GM12878 (cell line): Measurements from ENCODE around the gene MEAF6. TPM values are rescaled to one million over a fixed set of nuclear protein-coding genes. Genes with fewer than 3 reads are reported as not detected.

ENCODE experiments used
- ATAC-seq: fragments of 200-7000 bp; cut with Tn5 transposase; 3 replicates; pipeline ENCODE4 v1.9.1; 2020; ENCODE audit warnings: mild to moderate bottlenecking, moderate library complexity
- BruUV-seq: library from RNA; stranded (reverse); fragments of 400-500 nt; replicated peaks from 2 replicates; lab custom pipeline; 2021; lab: Mats Ljungman, UMichigan
- CTCF ChIA-PET: fragments of 300-600 bp; sonication (Branson Sonifier 250); formaldehyde crosslinking; extraction: SDS; loops from one replicate; lab custom pipeline; 2021; ENCODE audit warnings: inconsistent platforms; lab: Yijun Ruan, JAX
- POLR2A ChIA-PET: fragments of 350-600 bp; formaldehyde crosslinking; extraction: SDS; loops from one replicate; lab custom pipeline; 2021; ENCODE audit warnings: inconsistent platforms; lab: Charles Lee
- RAD21 ChIA-PET: fragments of 300-600 bp; sonication (Branson Sonifier 250); formaldehyde crosslinking; loops from one replicate; lab custom pipeline; 2023; ENCODE audit warnings: antibody characterized with exemption; ENCODE audit not compliant: unreplicated experiment; lab: Charles Lee
- SMC1A ChIA-PET: fragments of 300-600 bp; sonication (Branson Sonifier 250); formaldehyde crosslinking; loops from one replicate; lab custom pipeline; 2023; ENCODE audit not compliant: unreplicated experiment, uncharacterized antibody; lab: Charles Lee
- DNase-seq: peaks from one replicate; pipeline ENCODE4 v3.0.0-alpha.2; 2011; ENCODE audit warnings: low read depth, low spot score
- FAIRE-seq: peaks from 3 replicates; lab custom pipeline; 2011; peaks lifted over from hg19 to GRCh38; lab: Jason Lieb, UNC
- H2AFZ ChIP-seq: 2 replicates; pipeline ENCODE4 v1.6.0; 2011; ENCODE audit warnings: low read depth, low read length, control low read depth; ENCODE audit not compliant: control insufficient read depth
- H3K27ac ChIP-seq: 2 replicates; pipeline ENCODE4 v1.5.1; 2011; ENCODE audit warnings: control low read depth; ENCODE audit not compliant: control insufficient read depth, insufficient read depth
- H3K27me3 ChIP-seq, 2 experiments: replicated peaks in 1 of 2; 2 replicates each; pipeline versions ENCODE4 v1.6.0 to v1.6.1; 2011; ENCODE audit warnings: low read length in 1 of 2; ENCODE audit not compliant: control insufficient read depth in 2 of 2, insufficient read depth in 2 of 2
- H3K36me3 ChIP-seq, 2 experiments: 2 replicates each; pipeline ENCODE4 v1.5.1; 2011; ENCODE audit warnings: low read length in 1 of 2; ENCODE audit not compliant: control insufficient read depth in 2 of 2, insufficient read depth in 2 of 2
- H3K4me1 ChIP-seq: 2 replicates; pipeline ENCODE4 v1.6.1; 2011; ENCODE audit warnings: mild to moderate bottlenecking, low read length, moderate library complexity, mixed read lengths; ENCODE audit not compliant: control insufficient read depth, insufficient read depth
- H3K4me2 ChIP-seq: 2 replicates; pipeline ENCODE4 v1.6.0; 2011; ENCODE audit warnings: control low read depth; ENCODE audit not compliant: control insufficient read depth, insufficient read depth
- H3K4me3 ChIP-seq: fragments of 200-600 bp; sonication (generic); 2 replicates; pipeline ENCODE4 v1.5.1; 2016
- H3K79me2 ChIP-seq: 2 replicates; pipeline ENCODE4 v1.6.0; 2011; ENCODE audit warnings: low read length; ENCODE audit not compliant: control insufficient read depth, insufficient read depth
- H3K9ac ChIP-seq: 2 replicates; pipeline ENCODE4 v1.8.0; 2011; ENCODE audit warnings: low read length, control low read depth, mixed read lengths; ENCODE audit not compliant: control insufficient read depth, insufficient read depth
- H3K9me3 ChIP-seq: replicated peaks from 3 replicates; pipeline ENCODE4 v1.5.1; 2011; ENCODE audit warnings: mild to moderate bottlenecking, low read length; ENCODE audit not compliant: control insufficient read depth, insufficient read depth
- H4K20me1 ChIP-seq: 2 replicates; pipeline ENCODE4 v1.6.0; 2011; ENCODE audit not compliant: control insufficient read depth, insufficient read depth
- CTCF ChIP-seq, 3 experiments: IDR thresholded peaks in 2 of 3; conservative IDR thresholded peaks in 1 of 3; 2 replicates each; pipeline ENCODE4 v1.5.1; 2011; ENCODE audit warnings: low read depth in 3 of 3, low read length in 3 of 3, mild to moderate bottlenecking in 3 of 3, control low read depth in 2 of 3, moderate library complexity in 2 of 3, inconsistent platforms in 1 of 3, mixed read lengths in 1 of 3; ENCODE audit not compliant: control insufficient read depth in 2 of 3, insufficient read depth in 1 of 3; ENCODE audit errors: extremely low read depth in 1 of 3
- HSF1 ChIP-seq: fragments of 150-350 bp; IDR thresholded peaks from 2 replicates; pipeline ENCODE4 v1.6.1; 2014; ENCODE audit warnings: mild to moderate bottlenecking, low read depth, low read length
- PAX5 ChIP-seq: IDR thresholded peaks from 2 replicates; pipeline ENCODE4 v1.6.1; 2011; ENCODE audit warnings: low read depth, low read length, borderline replicate concordance
- ZNF384 ChIP-seq: IDR thresholded peaks from 2 replicates; pipeline ENCODE4 v1.6.1; 2012; ENCODE audit warnings: low read depth, mild to moderate bottlenecking, low read length, improper control_type of control experiment, borderline replicate concordance
- WGBS: methylation state at CpG from one replicate; pipeline ENCODE4 v1.1.6; 2016; ENCODE audit warnings: low lambda C conversion rate; ENCODE audit not compliant: insufficient replicate concordance, insufficient coverage; ENCODE audit errors: missing lambda C conversion rate; 5-methylcytosine and 5-hydroxymethylcytosine counted together
- in situ Hi-C: fragments of 300-500 bp; cut with MboI; formaldehyde crosslinking; loops from 9 replicates; pipeline ENCODE4 v1.14.3; 2018; ENCODE audit warnings: mixed read lengths
- intact Hi-C: fragments of 100-400 bp; cut with micrococcal nuclease; formaldehyde crosslinking; loops from one replicate; pipeline ENCODE4 v1.14.2; 2022; ENCODE audit not compliant: unreplicated experiment
- polyA plus RNA-seq, 11 experiments: library from polyadenylated mRNA; depleted of rRNA in 4 of 11; unstranded in 6 of 11; stranded (reverse) in 5 of 11; fragments of >200 nt; fragmentation: Nextera tagmentation in 4 of 11; fragmentation: Illumina TruSeq in 1 of 11; extraction: Ambion mirVana in 4 of 11; extraction: Trizol in 1 of 11; gene quantifications; 1 replicate in 1 of 11; 2 replicates in 10 of 11; pipeline versions ENCODE4 v1.2.1 to v1.2.3, GENCODE V29; 2011 to 2016; ENCODE audit warnings: inconsistent platforms in 2 of 11, missing spikeins in 2 of 11, low read depth in 1 of 11
- total RNA-seq, 4 experiments: library from RNA; depleted of rRNA in 3 of 4; stranded (reverse); fragments of >200 nt in 3 of 4; fragmentation: Illumina TruSeq in 1 of 4; extraction: Trizol in 1 of 4; gene quantifications; 2 replicates each; pipeline versions ENCODE4 v1.2.1 to v1.2.3, GENCODE V29; 2013 to 2021

The MEAF6 gene
- total and polyA plus RNA-seq, 10 of the 15 experiments (the other 5 are each of a cell fraction or from before 2014, with no cell fraction given), result 30.8 to 75.0 (median 58.1) TPM

- H2AFZ ChIP-seq, result no peak overlapping the region
- DNase-seq (no peak), FAIRE-seq (no peak), ATAC-seq (no peak; the same call in 2 of the 3 replicates)
- H3K9ac ChIP-seq, result no peak overlapping the region
- no peaks in the 10 kb centered on the region for H4K20me1 ChIP-seq
- no peaks in the 10 kb centered on the region for H3K79me2 ChIP-seq
- H3K36me3 ChIP-seq, result no peaks in the 10 kb centered on the region
- H3K4me2 ChIP-seq, result no peak overlapping the region
- no TSS peak for BruUV-seq
- CTCF ChIA-PET, result no interaction called here
- intact Hi-C loops (no loop called here), in situ Hi-C loops (no loop called here)
- POLR2A ChIA-PET, result no interaction called here
- H3K9me3 ChIP-seq, result no peaks in the 10 kb centered on the region
- SMC1A ChIA-PET, result interaction anchor here (3.6 kb wide), 1 partner anchor 39 kb away, joined by 26 read pairs; no protein-coding TSS in a partner anchor
- no peak overlapping the region for H3K27ac ChIP-seq
- no peaks in the 10 kb centered on the region for H3K4me1 ChIP-seq
- WGBS, result 43% methylated on average over 2 of the region's 2 CpGs
- RAD21 ChIA-PET, result interaction anchor here (15.1 kb wide), 1 partner anchor 40 kb away, joined by 166 read pairs; no protein-coding TSS in a partner anchor
- TF ChIP-seq ZNF384 (no peak), CTCF (IDR thresholded peaks at IDR 0.05 in 2 of 3, conservative IDR thresholded peaks at IDR 0.05 in 1 of 3; ENCODE audit: control insufficient read depth in 2 of 3, extremely low read depth in 1 of 3, insufficient read depth in 1 of 3, low read depth in 3 of 3, low read length in 3 of 3) (0 out of 6 replicates have a peak, but pooled peaks of 1 of the 3 experiments have one; percentile 4), HSF1 (no peak), PAX5 (no peak)
- H3K27me3 ChIP-seq, result no peaks in the 10 kb centered on the region
- no peak overlapping the region for H3K4me3 ChIP-seq
These were observed 66.4 kb downstream of the MEAF6 start for GRCh38 chr1:37448185-37448584.
